NCI-H146 treated with DMSO at 0.1 percent for 48 hours (cell line): ENCODE data around the gene LMO4.

Source experiments
- DNase-seq: peaks from one replicate; lab custom pipeline; 2025; ENCODE audit not compliant: unreplicated experiment; lab: John Stamatoyannopoulos, UW

The LMO4 gene

GRCh38 chr1:87356591-87356990, 27.9 kb downstream of the LMO4 start:
- no peak for DNase-seq

DNA sequence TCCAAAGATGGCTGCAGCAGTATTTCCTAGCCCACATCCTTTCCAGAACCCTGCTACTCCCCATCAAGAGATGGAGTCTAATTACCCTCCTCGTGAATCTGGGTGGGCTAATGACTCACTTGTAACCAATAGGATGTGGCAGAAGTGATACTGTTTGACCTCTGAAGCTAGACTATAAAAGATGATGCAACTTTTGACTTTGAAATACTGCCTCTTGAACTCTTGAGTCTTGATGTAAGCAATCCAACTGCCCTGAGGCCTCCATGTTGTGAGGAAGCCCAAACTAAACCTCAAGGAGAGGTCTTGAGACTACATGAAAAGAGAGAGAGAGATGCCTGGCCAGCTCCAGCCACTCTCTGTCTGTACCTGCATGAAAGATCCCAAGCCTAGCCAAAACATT, 29.5 kb downstream of the LMO4 start:
- DNase-seq, result no peak

- no peak for DNase-seq
These were observed 30.9 kb downstream of the LMO4 start for GRCh38 chr1:87359586-87359985.

DNA sequence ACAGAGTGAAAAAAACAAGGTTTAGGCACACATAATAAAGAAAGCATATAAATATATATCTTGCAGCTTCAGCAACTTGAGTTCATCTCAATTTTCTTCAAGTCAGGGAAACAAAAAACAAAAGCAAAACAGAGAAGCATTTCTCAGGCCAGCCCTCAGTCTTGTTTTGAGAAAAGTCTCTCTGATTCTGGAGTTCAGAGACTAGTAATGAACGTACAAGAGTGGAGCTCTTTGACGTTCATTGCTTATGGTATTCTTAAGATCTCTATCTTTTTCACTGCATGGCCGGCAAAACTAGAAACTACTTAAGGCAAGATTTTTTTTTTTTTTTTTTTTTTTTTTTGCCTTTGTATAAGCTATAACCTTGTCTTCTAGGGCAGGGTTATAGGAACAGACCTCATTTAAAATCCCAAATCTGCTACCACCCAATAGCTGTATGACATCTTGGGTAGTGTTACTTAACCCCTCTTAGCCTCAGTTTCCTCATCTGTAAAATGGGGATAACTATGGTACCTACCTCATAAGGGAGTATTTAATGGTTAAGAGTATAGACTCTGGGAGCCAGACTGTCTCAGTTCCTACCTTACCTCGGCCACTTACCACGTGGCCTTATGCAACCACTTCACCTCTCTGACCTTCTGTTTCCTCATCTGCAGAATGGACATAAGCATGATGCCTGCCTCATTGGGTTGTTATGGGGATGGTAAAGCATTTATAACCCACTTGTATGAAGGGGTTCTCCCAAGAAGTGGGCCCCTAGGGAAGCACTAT, 33.6 kb downstream of the LMO4 start:
- DNase-seq, result no peak

GRCh38 chr1:87362834-87363426, 34.2 kb downstream of the LMO4 start:
- no peak for DNase-seq

GRCh38 chr1:87367549-87367948, 38.9 kb downstream of the LMO4 start:
- no peak for DNase-seq

DNA sequence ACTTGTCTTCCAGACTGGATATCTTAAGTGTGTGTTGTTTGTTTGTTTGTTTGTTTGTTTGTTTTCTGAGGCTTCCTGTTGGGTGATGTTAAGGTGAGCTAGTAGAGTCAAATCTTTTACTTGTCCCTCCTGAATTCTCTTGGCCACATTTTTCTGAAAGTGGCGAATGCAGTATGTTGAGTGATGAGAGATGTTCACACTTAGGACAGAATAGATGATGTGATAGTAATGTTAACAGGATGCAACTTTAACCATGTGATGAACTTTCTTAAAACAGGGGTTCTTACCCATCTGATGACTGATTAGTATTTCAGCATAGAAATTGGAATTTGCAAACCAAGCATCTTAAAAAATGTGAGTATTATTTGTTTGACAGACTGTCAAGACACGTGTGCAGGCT, 40.2 kb downstream of the LMO4 start:
- no peak for DNase-seq

DNA sequence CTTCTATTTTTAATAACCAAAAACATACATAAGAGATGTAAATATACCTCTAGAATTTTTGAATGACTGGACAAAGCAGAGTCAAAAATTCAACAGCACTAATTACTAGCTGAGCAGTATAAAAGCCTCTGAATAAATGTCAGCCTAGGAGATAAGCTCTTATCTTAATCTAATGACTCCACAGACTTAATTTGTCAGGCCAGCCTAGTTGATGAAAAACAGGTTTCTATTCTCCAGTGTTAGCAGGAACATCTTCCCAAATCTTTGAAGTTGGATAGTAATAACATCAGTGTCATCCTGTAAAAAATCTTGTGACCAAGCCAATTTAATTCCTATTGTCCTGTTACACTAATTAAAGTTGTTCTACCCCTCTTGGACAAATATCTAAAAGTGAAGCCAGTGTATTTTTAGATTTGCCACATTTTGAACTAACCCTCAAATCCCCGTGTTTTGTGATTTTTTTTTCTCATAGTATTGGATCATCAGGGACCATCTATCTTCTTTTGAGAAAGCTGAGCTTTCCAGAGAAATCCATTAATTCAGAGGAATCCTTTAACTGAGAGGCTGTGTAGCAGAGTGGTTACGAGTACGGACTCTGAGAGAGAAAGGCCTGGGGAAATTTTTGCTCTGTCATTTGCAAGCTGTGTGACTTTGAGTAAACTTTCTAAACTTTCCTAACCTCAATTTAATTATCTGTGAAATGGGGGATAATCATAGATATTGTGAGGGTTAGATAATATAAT, 41.2 kb downstream of the LMO4 start:
- no peak for DNase-seq

GRCh38 chr1:87370544-87370943, 41.9 kb downstream of the LMO4 start:
- DNase-seq, result no peak

DNA sequence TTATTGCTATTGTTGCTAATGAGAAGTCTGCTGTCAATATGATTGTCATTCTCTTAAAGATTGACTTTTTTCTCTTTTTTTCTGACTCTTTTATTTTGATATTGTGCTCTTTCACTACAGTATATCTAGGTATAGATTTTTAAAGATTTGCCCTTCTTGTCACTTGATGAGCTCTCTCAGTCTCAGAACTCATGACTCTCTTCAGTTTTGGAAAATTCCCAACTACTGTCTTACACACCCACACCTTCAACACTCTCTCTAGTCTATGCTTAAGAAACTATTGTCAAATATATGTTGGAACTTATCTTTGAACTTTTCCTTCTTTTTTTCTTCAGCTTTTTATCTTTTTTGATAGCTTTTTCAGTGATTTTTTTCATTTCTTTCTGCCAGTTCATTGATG, 50.6 kb downstream of the LMO4 start:
- no peak for DNase-seq

DNA sequence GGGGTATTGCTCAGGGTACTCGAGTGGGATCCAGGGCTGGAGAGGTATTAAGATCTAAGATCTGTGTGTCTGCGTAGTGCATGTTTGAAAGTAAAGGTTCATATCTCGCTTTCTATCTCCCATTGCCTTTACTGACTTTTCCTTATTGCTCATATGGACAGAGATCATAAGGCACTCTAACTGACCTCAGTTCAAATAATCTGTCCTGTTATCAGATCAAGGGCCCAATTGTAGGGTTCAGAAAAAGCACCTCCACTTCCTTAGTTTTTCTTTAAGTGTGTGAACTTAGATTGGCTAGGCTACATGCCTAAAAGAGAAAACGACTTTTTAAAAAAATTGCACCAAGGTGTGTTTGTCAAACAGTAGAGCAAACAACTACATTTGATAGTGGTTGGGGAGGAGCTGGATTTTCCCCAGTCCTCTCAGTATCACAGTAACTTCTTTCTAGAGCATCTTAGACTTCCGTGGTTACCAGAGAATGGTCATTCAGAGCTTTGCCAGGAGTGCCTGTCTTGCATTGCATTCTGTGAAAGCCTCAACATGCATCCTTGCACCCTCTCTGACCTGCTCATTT, 57.6 kb downstream of the LMO4 start:
- no peak for DNase-seq

DNA sequence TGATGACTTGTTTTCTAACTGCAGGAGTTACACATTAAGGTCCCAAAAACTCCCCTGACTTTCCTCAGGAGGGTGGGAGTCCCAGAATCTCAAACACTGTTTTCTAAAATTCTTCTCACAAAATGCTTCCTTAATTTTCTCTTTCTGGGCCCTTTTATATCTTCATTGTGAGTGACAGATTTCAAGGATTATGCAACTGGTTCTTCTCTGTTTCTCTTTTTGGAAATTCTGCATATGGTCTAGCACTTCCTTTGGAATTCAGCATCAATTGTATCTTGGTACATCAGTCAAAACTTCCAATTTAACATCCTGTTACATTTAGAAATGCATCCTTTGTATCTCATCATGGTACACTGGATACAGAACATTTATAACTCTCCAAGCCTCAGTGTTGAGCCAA, 59.7 kb downstream of the LMO4 start:
- no peak for DNase-seq

DNA sequence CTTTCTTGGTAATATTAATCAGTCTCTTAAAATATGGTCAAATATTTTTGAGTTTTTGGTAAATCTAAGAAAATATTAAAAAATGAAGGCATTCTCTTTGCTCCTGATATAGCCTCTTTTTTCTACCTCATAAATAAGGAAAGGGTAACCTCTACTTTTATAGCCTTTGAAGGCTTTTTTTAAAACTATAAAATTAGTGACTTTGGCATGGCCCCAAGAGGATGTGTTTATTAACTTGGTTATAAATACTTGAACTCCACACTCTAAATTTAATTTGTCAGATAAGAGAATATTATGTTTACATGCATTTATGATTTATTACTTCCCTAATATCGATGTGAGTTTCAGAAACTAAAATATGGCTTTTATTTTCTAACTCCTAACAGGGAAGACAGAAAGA, 60.3 kb downstream of the LMO4 start:
- no peak for DNase-seq

DNA sequence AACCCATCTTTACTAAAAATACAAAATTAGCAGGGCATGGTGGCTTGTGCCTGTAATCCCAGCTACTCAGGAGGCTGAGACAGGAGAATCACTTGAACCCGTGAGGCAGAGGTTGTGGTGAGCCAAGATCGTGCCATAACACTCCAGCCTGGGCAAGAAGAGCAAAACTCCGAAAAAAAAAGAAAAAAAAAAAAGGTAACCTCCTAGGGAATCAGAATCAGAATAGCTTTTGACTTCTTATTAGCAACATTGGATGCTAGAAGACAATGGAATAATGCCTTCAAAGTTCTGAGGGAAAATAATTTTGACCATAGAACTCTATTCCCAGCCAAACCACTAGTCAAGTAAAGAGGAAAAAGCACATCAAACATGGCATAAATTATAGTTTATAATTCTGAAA, 60.9 kb downstream of the LMO4 start:
- DNase-seq, result no peak

GRCh38 chr1:87392248-87393192, 63.8 kb downstream of the LMO4 start:
- no peak for DNase-seq

GRCh38 chr1:87393445-87394085, 64.9 kb downstream of the LMO4 start:
- no peak for DNase-seq

GRCh38 chr1:87394513-87394912, 65.8 kb downstream of the LMO4 start:
- DNase-seq, result no peak

DNA sequence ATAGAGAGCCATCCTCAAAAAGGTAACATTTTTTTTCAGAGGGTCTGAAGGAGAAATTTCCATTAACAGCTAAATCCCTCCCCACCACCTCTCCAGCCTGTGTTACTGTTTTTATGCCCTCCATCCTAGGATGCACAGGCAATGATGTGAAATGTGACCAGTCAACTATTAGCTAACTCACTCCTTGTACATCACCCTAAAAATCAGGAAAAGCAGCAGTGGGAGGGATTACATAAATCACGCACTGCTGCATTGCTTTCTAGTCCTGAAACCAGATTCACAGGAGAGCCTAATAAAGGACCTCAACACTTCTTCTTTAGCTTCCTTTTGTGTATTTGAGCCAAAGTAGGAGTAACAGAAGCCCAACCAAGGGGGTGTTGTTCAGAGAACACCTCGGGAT, 66.3 kb downstream of the LMO4 start:
- DNase-seq, result no peak
